ENCODE measurements around the gene ZNF287.
"Not testable (repeated sequence)": the region's sequence is repeated elsewhere in the genome, so short reads cannot be mapped to it uniquely, and the experiment has no call there.

The ZNF287 gene
- total RNA-seq, result 10.3 to 24.6 (median 11.0) reads per million in 3 experiments

- DNase-seq, result peak; percentile 92
These were observed at the start of gene ZNF287 for GRCh38 chr17:16568541-16569357. Gene ZNF287 (minus strand): TSS chr17:16569204. CDS start chr17:16567731, 1,473 bp downstream.

GRCh38 chr17:16617481-16618060, 48.6 kb upstream of the ZNF287 start:
- no peak for DNase-seq

- no peak for DNase-seq
These were observed 30.5 kb upstream of the ZNF287 start for GRCh38 chr17:16599537-16599936.

- DNase-seq, result no peak
These were observed 24.5 kb upstream of the ZNF287 start for GRCh38 chr17:16593356-16594102.

GRCh38 chr17:16589097-16589969, 20.3 kb upstream of the ZNF287 start:
- DNase-seq, result peak; percentile 89

GRCh38 chr17:16585796-16586195, 16.8 kb upstream of the ZNF287 start:
- DNase-seq, result no peak

- DNase-seq, result peak; percentile 92
These were observed 15.4 kb upstream of the ZNF287 start for GRCh38 chr17:16584273-16584995.

GRCh38 chr17:16583781-16584180, 14.8 kb upstream of the ZNF287 start:
- DNase-seq, result no peak

GRCh38 chr17:16573466-16573865, 4.5 kb upstream of the ZNF287 start:
- DNase-seq, result no peak

GRCh38 chr17:16569358-16569712, 331 bp upstream of the ZNF287 start:
- DNase-seq, result no peak

- DNase-seq, result no peak
These were observed 16.4 kb downstream of the ZNF287 start for GRCh38 chr17:16552637-16553045.

GRCh38 chr17:16551878-16552636, 16.9 kb downstream of the ZNF287 start:
- no peak for DNase-seq

- DNase-seq, result no peak
These were observed 31.9 kb downstream of the ZNF287 start for GRCh38 chr17:16537130-16537458.

- no peak for DNase-seq
These were observed 34.8 kb downstream of the ZNF287 start for GRCh38 chr17:16534236-16534635.

- no peak for DNase-seq
These were observed 39.1 kb downstream of the ZNF287 start for GRCh38 chr17:16529906-16530305.

- DNase-seq, result no peak
These were observed 41.7 kb downstream of the ZNF287 start for GRCh38 chr17:16527298-16527697.

- DNase-seq, result not testable (repeated sequence)
These were observed 43.4 kb downstream of the ZNF287 start for GRCh38 chr17:16525556-16525955.

- DNase-seq, result peak; percentile 62
These were observed 47.8 kb downstream of the ZNF287 start for GRCh38 chr17:16521070-16521727.

- no peak for DNase-seq
These were observed 50.0 kb downstream of the ZNF287 start for GRCh38 chr17:16519021-16519420.

GRCh38 chr17:16517477-16517876, 51.5 kb downstream of the ZNF287 start:
- DNase-seq, result no peak

- no peak for DNase-seq
These were observed 52.4 kb downstream of the ZNF287 start for GRCh38 chr17:16516594-16517051.
